ENCODE results near the gene LRP2.

Gene LRP2

DNA sequence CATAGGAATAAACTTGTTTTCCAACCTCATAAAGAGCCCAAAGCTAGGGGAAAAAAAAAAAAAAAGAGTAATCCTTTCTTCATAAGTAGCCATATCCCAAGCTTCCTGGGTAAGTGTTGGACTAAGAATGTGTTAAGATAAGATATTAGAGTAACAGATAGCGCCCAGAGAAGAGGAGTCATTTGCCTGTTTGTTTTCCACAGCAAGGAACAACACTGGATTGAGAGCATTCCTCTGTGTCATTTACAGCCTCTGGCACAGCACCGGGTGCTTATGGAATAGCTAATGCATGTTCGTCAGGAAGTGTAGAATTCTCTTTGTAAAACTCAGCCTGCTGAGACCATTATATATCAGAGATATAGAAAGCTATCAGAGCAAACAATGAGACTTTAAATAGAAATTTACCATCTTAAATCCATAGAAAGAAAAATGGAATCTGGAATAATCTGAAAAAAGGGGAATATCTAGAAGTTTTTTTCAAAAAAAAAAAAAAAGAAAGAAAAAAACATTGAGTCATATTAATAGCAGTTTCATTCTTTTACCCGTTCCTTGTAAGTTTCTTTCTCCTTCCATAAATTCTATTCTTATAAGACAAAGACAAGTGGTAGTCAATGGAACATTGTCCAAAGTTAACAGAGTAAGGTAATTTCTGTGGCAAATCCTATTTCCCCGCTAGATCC lies 37.6 kb downstream of the LRP2 start:
- no peaks in the 10 kb centered on the region for H3K4me1 ChIP-seq (ENCODE audit: insufficient read depth, low read length, poor library complexity, severe bottlenecking)
- H2AFZ ChIP-seq (ENCODE audit: low read length) = no peak overlapping the region
- H3K4me2 ChIP-seq (ENCODE audit: low read depth, low read length, poor library complexity, severe bottlenecking) = no peak overlapping the region
- no peaks in the 10 kb centered on the region for H3F3A ChIP-seq (ENCODE audit: low read depth)
- H3K4me3 ChIP-seq (ENCODE audit: low read length, poor library complexity, severe bottlenecking) = no peak overlapping the region
- TF ChIP-seq EZH2phosphoT487 (IDR thresholded peaks at IDR 0.05; ENCODE audit: borderline replicate concordance) = no peak
- TF ChIP-seq, protein P1, sequence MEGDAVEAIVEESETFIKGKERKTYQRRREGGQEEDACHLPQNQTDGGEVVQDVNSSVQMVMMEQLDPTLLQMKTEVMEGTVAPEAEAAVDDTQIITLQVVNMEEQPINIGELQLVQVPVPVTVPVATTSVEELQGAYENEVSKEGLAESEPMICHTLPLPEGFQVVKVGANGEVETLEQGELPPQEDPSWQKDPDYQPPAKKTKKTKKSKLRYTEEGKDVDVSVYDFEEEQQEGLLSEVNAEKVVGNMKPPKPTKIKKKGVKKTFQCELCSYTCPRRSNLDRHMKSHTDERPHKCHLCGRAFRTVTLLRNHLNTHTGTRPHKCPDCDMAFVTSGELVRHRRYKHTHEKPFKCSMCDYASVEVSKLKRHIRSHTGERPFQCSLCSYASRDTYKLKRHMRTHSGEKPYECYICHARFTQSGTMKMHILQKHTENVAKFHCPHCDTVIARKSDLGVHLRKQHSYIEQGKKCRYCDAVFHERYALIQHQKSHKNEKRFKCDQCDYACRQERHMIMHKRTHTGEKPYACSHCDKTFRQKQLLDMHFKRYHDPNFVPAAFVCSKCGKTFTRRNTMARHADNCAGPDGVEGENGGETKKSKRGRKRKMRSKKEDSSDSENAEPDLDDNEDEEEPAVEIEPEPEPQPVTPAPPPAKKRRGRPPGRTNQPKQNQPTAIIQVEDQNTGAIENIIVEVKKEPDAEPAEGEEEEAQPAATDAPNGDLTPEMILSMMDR (conservative IDR thresholded peaks at IDR 0.05; ENCODE audit: low read length) = no peak
- no peaks in the 10 kb centered on the region for H3K36me3 ChIP-seq (ENCODE audit: insufficient read depth, low read length)
- H3K9me3 ChIP-seq (ENCODE audit: insufficient read depth, low read depth, low read length) = no peaks in the 10 kb centered on the region
- H3K79me2 ChIP-seq (ENCODE audit: insufficient read depth, low read length) = no peaks in the 10 kb centered on the region
- no peaks in the 10 kb centered on the region for H3K9me2 ChIP-seq (replicated peaks; ENCODE audit: low read depth, low read length)
- H3K27me3 ChIP-seq (ENCODE audit: insufficient read depth, low read length, poor library complexity, severe bottlenecking) = peaks cover 4% of the 10 kb centered on the region
- H3K9ac ChIP-seq (ENCODE audit: low read depth, low read length, poor library complexity, severe bottlenecking) = no peak overlapping the region
- H4K20me1 ChIP-seq (ENCODE audit: insufficient read depth, low read length, poor library complexity, severe bottlenecking) = no peaks in the 10 kb centered on the region

GRCh38 chr2:169323841-169324240 lies 38.5 kb downstream of the LRP2 start:
- H3K4me1 ChIP-seq (ENCODE audit: insufficient read depth, low read length, poor library complexity, severe bottlenecking) = no peaks in the 10 kb centered on the region
- no peak overlapping the region for H3K9ac ChIP-seq (ENCODE audit: low read depth, low read length, poor library complexity, severe bottlenecking)
- no peak for TF ChIP-seq EZH2phosphoT487 (IDR thresholded peaks at IDR 0.05; ENCODE audit: borderline replicate concordance)
- TF ChIP-seq, protein P1 (conservative IDR thresholded peaks at IDR 0.05; ENCODE audit: low read length) = no peak
- no peak overlapping the region for H3K4me3 ChIP-seq (ENCODE audit: low read length, poor library complexity, severe bottlenecking)
- no peaks in the 10 kb centered on the region for H3K9me2 ChIP-seq (replicated peaks; ENCODE audit: low read depth, low read length)
- H3K4me2 ChIP-seq (ENCODE audit: low read depth, low read length, poor library complexity, severe bottlenecking) = no peak overlapping the region
- H3K27me3 ChIP-seq (ENCODE audit: insufficient read depth, low read length, poor library complexity, severe bottlenecking) = peaks cover 4% of the 10 kb centered on the region
- no peaks in the 10 kb centered on the region for H3K36me3 ChIP-seq (ENCODE audit: insufficient read depth, low read length)
- no peaks in the 10 kb centered on the region for H3K9me3 ChIP-seq (ENCODE audit: insufficient read depth, low read depth, low read length)
- H3K79me2 ChIP-seq (ENCODE audit: insufficient read depth, low read length) = no peaks in the 10 kb centered on the region
- H4K20me1 ChIP-seq (ENCODE audit: insufficient read depth, low read length, poor library complexity, severe bottlenecking) = no peaks in the 10 kb centered on the region
- H2AFZ ChIP-seq (ENCODE audit: low read length) = no peak overlapping the region
- H3F3A ChIP-seq (ENCODE audit: low read depth) = no peaks in the 10 kb centered on the region

DNA sequence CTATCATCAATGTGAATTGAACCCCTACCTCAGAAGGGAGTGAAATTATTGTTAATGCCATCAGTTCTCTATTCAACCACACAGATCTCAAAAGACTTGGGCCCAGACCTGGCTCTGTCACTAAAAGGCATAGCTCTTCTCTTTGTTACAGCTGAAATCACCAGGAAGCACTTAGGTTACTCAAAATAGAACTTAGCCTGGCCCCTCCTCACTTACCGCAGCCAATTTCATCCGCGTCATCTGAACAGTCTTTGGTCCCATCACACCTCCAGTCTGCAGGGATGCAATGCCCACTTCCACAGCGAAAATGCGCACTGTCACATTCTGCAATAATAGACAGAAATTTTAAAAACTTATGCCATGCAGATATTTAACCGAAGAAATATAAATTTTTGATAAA lies 41.8 kb downstream of the LRP2 start:
- no peaks in the 10 kb centered on the region for H3K4me1 ChIP-seq (ENCODE audit: insufficient read depth, low read length, poor library complexity, severe bottlenecking)
- no peaks in the 10 kb centered on the region for H3F3A ChIP-seq (ENCODE audit: low read depth)
- no peak overlapping the region for H3K4me2 ChIP-seq (ENCODE audit: low read depth, low read length, poor library complexity, severe bottlenecking)
- H4K20me1 ChIP-seq (ENCODE audit: insufficient read depth, low read length, poor library complexity, severe bottlenecking) = no peaks in the 10 kb centered on the region
- H3K27me3 ChIP-seq (ENCODE audit: insufficient read depth, low read length, poor library complexity, severe bottlenecking) = peaks cover 10% of the 10 kb centered on the region
- TF ChIP-seq, protein P1 (conservative IDR thresholded peaks at IDR 0.05; ENCODE audit: low read length) = no peak
- TF ChIP-seq EZH2phosphoT487 (IDR thresholded peaks at IDR 0.05; ENCODE audit: borderline replicate concordance) = no peak
- H3K79me2 ChIP-seq (ENCODE audit: insufficient read depth, low read length) = no peaks in the 10 kb centered on the region
- no peak overlapping the region for H3K9ac ChIP-seq (ENCODE audit: low read depth, low read length, poor library complexity, severe bottlenecking)
- no peaks in the 10 kb centered on the region for H3K36me3 ChIP-seq (ENCODE audit: insufficient read depth, low read length)
- H2AFZ ChIP-seq (ENCODE audit: low read length) = no peak overlapping the region
- H3K4me3 ChIP-seq (ENCODE audit: low read length, poor library complexity, severe bottlenecking) = no peak overlapping the region
- no peaks in the 10 kb centered on the region for H3K9me3 ChIP-seq (ENCODE audit: insufficient read depth, low read depth, low read length)
- no peaks in the 10 kb centered on the region for H3K9me2 ChIP-seq (replicated peaks; ENCODE audit: low read depth, low read length)

All from Loucy (cell line).